K562 (cell line): ENCODE results near the gene FNDC4. TPM values are rescaled to one million over a fixed set of nuclear protein-coding genes. Genes with fewer than 3 reads are reported as not detected.
A peak's percentile ranks its signal among the peaks of the same experiment; 100 is the strongest.

Experiments
- ATAC-seq: fragments of 200-7000 bp; cut with Tn5 transposase; 3 replicates; pipeline ENCODE4 v1.9.1; 2020; ENCODE audit warnings: moderate library complexity
- BruUV-seq: library from RNA; stranded (reverse); fragments of 400-500 nt; replicated peaks from 2 replicates; lab custom pipeline; 2021; lab: Mats Ljungman, UMichigan
- CTCF ChIA-PET: fragments of 300-600 bp; formaldehyde crosslinking; extraction: SDS; loops from one replicate; lab custom pipeline; 2021; ENCODE audit warnings: low intra/inter-chr PET ratio; lab: Yijun Ruan, JAX
- POLR2A ChIA-PET: fragments of 300-600, 350-650 bp; sonication (Branson Sonifier 250); formaldehyde crosslinking; extraction: SDS; loops from one replicate; lab custom pipeline; 2021; ENCODE audit warnings: antibody characterized with exemption, inconsistent platforms; lab: Yijun Ruan, JAX
- DNase-seq, 4 experiments: peaks; one replicate each; pipeline versions ENCODE4 v3.0.0 to v3.0.0-alpha.2; 2011 to 2018; ENCODE audit warnings: low spot score in 3 of 4, mixed read lengths in 3 of 4; ENCODE audit errors: extremely low read depth in 1 of 4
- FAIRE-seq: peaks from 2 replicates; lab custom pipeline; 2011; peaks lifted over from hg19 to GRCh38; lab: Jason Lieb, UNC
- H2AFZ ChIP-seq: 2 replicates; pipeline ENCODE4 v1.6.0; 2011; ENCODE audit warnings: low read depth, low read length, control low read depth, inconsistent platforms
- H3K27ac ChIP-seq: fragments of 200-600 bp; 3 replicates; pipeline ENCODE4 v1.8.0; 2011; ENCODE audit warnings: low read depth, mild to moderate bottlenecking, control low read depth, inconsistent platforms, low read length, moderate library complexity, mixed read lengths; ENCODE audit errors: extremely low read depth
- H3K27me3 ChIP-seq, 2 experiments: fragments of 300-600 bp in 1 of 2; 2 replicates in 1 of 2; 3 replicates in 1 of 2; pipeline versions ENCODE4 v1.6.0 to v1.8.0; 2011; ENCODE audit warnings: inconsistent platforms in 2 of 2, low read length in 2 of 2, mild to moderate bottlenecking in 1 of 2, mixed read lengths in 1 of 2, moderate library complexity in 1 of 2; ENCODE audit not compliant: control insufficient read depth in 2 of 2, insufficient read depth in 2 of 2
- H3K36me3 ChIP-seq: fragments of 300-600 bp; 3 replicates; pipeline ENCODE4 v1.8.0; 2011; ENCODE audit warnings: mild to moderate bottlenecking, low read length, inconsistent platforms; ENCODE audit not compliant: control insufficient read depth, insufficient read depth
- H3K4me1 ChIP-seq, 2 experiments: fragments of 200-600 bp in 1 of 2; replicated peaks in 1 of 2; 2 replicates in 1 of 2; 3 replicates in 1 of 2; pipeline versions ENCODE4 v1.5.1 to v1.8.0; 2011; ENCODE audit warnings: inconsistent platforms in 2 of 2, low read length in 2 of 2, mild to moderate bottlenecking in 1 of 2, mixed read lengths in 1 of 2, moderate library complexity in 1 of 2; ENCODE audit not compliant: control insufficient read depth in 2 of 2, insufficient read depth in 2 of 2
- H3K4me2 ChIP-seq: 2 replicates; pipeline ENCODE4 v1.6.1; 2011; ENCODE audit warnings: low read length, control low read depth, inconsistent platforms, mixed read lengths; ENCODE audit not compliant: insufficient read depth
- H3K4me3 ChIP-seq: fragments of 200-600 bp; sonication (generic), shearing (Covaris generic); 2 replicates; pipeline ENCODE4 v1.5.1; 2016; ENCODE audit warnings: control low read depth, inconsistent platforms
- H3K79me2 ChIP-seq: fragments of 200-600 bp; 3 replicates; pipeline ENCODE4 v1.8.0; 2011; ENCODE audit warnings: low read length, inconsistent platforms; ENCODE audit not compliant: control insufficient read depth, insufficient read depth
- H3K9ac ChIP-seq, 2 experiments: 2 replicates each; pipeline versions ENCODE4 v1.6.0 to v1.6.1; 2011; ENCODE audit warnings: low read depth in 2 of 2, low read length in 2 of 2, control low read depth in 1 of 2, inconsistent platforms in 1 of 2, mild to moderate bottlenecking in 1 of 2, mixed read lengths in 1 of 2; ENCODE audit not compliant: insufficient read depth in 1 of 2
- H3K9me1 ChIP-seq: one replicate; pipeline ENCODE4 v1.6.0; 2011; ENCODE audit warnings: inconsistent platforms, mild to moderate bottlenecking, low read length, moderate library complexity; ENCODE audit not compliant: control insufficient read depth, insufficient read depth
- H3K9me3 ChIP-seq: replicated peaks from 2 replicates; pipeline ENCODE4 v1.5.1; 2011; ENCODE audit warnings: low read depth, low read length, inconsistent platforms; ENCODE audit not compliant: control insufficient read depth, insufficient read depth
- H4K20me1 ChIP-seq: replicated peaks from 2 replicates; pipeline ENCODE4 v1.6.1; 2011; ENCODE audit warnings: low read length, inconsistent platforms, mixed read lengths; ENCODE audit not compliant: control insufficient read depth, insufficient read depth
- AFF4 ChIP-seq: sonication (generic); formaldehyde crosslinking; IDR thresholded peaks from 2 replicates; pipeline ENCODE4 v1.8.0; 2023; ENCODE audit warnings: mild to moderate bottlenecking, missing genetic modification reagents
- ARID1B ChIP-seq: fragments of 450-650 bp; IDR thresholded peaks from 2 replicates; pipeline ENCODE4 v1.6.1; 2016; ENCODE audit warnings: antibody characterized with exemption, mild to moderate bottlenecking, inconsistent platforms
- CBFA2T3 ChIP-seq: fragments of 450-650 bp; IDR thresholded peaks from 2 replicates; pipeline ENCODE4 v1.6.1; 2017
- EWSR1 ChIP-seq: fragments of 450-650 bp; IDR thresholded peaks from 2 replicates; pipeline ENCODE4 v1.6.1; 2018; ENCODE audit warnings: borderline replicate concordance, mild to moderate bottlenecking, low read depth, moderate library complexity; ENCODE audit not compliant: partially characterized antibody
- GATAD2A ChIP-seq: fragments of 450-650 bp; IDR thresholded peaks from 2 replicates; pipeline ENCODE4 v1.6.1; 2017
- JUND ChIP-seq, 2 experiments: IDR thresholded peaks; 2 replicates in 1 of 2; 3 replicates in 1 of 2; pipeline ENCODE4 v1.6.1; 2011; ENCODE audit warnings: borderline replicate concordance in 2 of 2, low read depth in 2 of 2, low read length in 2 of 2, improper control_type of control experiment in 1 of 2, missing biosample characterization in 1 of 2, missing genetic modification characterization in 1 of 2, missing genetic modification reagents in 1 of 2
- PHF21A ChIP-seq: fragments of 450-650 bp; IDR thresholded peaks from 2 replicates; pipeline ENCODE4 v1.6.1; 2017; ENCODE audit warnings: low read depth, borderline replicate concordance
- PRPF4 ChIP-seq: fragments of 200-400 bp; formaldehyde crosslinking; IDR thresholded peaks from one replicate; pipeline ENCODE4 v1.6.1; 2017; ENCODE audit warnings: low read length, low read depth, mild to moderate bottlenecking; ENCODE audit not compliant: insufficient read depth, poor library complexity, severe bottlenecking
- RFX5 ChIP-seq: IDR thresholded peaks from 2 replicates; pipeline ENCODE4 v1.6.1; 2011; ENCODE audit warnings: low read depth, mild to moderate bottlenecking, improper control_type of control experiment, low read length
- SMARCA4 ChIP-seq: fragments of 450-650 bp; IDR thresholded peaks from 2 replicates; pipeline ENCODE4 v1.6.1; 2016
- SOX6 ChIP-seq: fragments of 450-650 bp; IDR thresholded peaks from 2 replicates; pipeline ENCODE4 v1.6.1; 2014; ENCODE audit warnings: mild to moderate bottlenecking
- THAP12 ChIP-seq: fragments of 250-450 bp; sonication (Bioruptor Pico); IDR thresholded peaks from 2 replicates; pipeline ENCODE4 v1.9.0; 2021; ENCODE audit warnings: mild to moderate bottlenecking, inconsistent platforms
- ZBTB8A ChIP-seq: fragments of 450-650 bp; IDR thresholded peaks from 2 replicates; pipeline ENCODE4 v1.6.1; 2018; ENCODE audit warnings: mild to moderate bottlenecking, moderate library complexity; ENCODE audit not compliant: partially characterized antibody
- ZNF76 ChIP-seq: fragments of 250-450 bp; sonication (Bioruptor Pico); IDR thresholded peaks from 2 replicates; pipeline ENCODE4 v1.4.0; 2020; ENCODE audit warnings: mild to moderate bottlenecking, moderate library complexity, borderline replicate concordance
- WGBS: fragments of 100-300 bp; shearing (Covaris generic); methylation state at CpG from one replicate; pipeline ENCODE4 v1.1.6; 2016; ENCODE audit warnings: low coverage, mixed read lengths; ENCODE audit not compliant: insufficient coverage; ENCODE audit errors: missing lambda C conversion rate; 5-methylcytosine and 5-hydroxymethylcytosine counted together
- in situ Hi-C: fragments of 300-500 bp; cut with MboI; formaldehyde crosslinking; loops from 4 replicates; pipeline ENCODE4 v1.15.0; 2018; ENCODE audit warnings: inconsistent platforms, mixed read lengths
- intact Hi-C: fragments of 100-400 bp; cut with micrococcal nuclease; formaldehyde crosslinking; loops from 2 replicates; pipeline ENCODE4 v1.14.2; 2022
- polyA plus RNA-seq, 8 experiments: library from polyadenylated mRNA; depleted of rRNA in 4 of 8; stranded (reverse) in 5 of 8; unstranded in 3 of 8; fragments of >200 nt; fragmentation: Nextera tagmentation in 2 of 8; fragmentation: Illumina TruSeq in 1 of 8; extraction: Ambion mirVana in 2 of 8; extraction: Trizol in 1 of 8; gene quantifications; 2 replicates each; pipeline versions ENCODE4 v1.2.1 to v1.2.3, GENCODE V29; 2011 to 2014; ENCODE audit warnings: inconsistent platforms in 1 of 8, missing spikeins in 1 of 8
- total RNA-seq, 7 experiments: library from RNA; depleted of rRNA in 6 of 7; stranded (reverse); fragments of >200 nt in 6 of 7; fragmentation: Illumina TruSeq in 2 of 7; extraction: Trizol in 2 of 7; gene quantifications; 2 replicates each; pipeline versions ENCODE4 v1.2.1 to v1.2.3, GENCODE V29; 2011 to 2021; ENCODE audit warnings: low replicate concordance in 1 of 7

Gene FNDC4
- total and polyA plus RNA-seq, 9 of the 15 experiments (the other 6 are each of a cell fraction or from before 2014, with no cell fraction given) = 0.28 to 4.9 (median 2.3) TPM

GRCh38 chr2:27461118-27461517 lies 33.9 kb downstream of the FNDC4 start:
- Histone ChIP-seq H2AFZ (no peak overlapping the region), H3K27me3 (no peaks in the 10 kb centered on the region), H3K4me2 (peak overlapping the region; percentile 23; the same call in 1 of the 2 replicates), H3K4me1 (peaks cover 6 to 8% of the 10 kb centered on the region in 2 experiments; a peak in 4 of 5 replicates), H3K9me3 (no peaks in the 10 kb centered on the region), H3K9me1 (no peaks in the 10 kb centered on the region), H3K4me3 (no peak overlapping the region), H3K9ac (peak overlapping the region in 1 of 2 experiments; percentile 82; a peak in 2 of 4 replicates), H4K20me1 (no peaks in the 10 kb centered on the region), H3K79me2 (no peaks in the 10 kb centered on the region), H3K36me3 (peaks cover 15% of the 10 kb centered on the region; the same call in 2 of the 3 replicates), H3K27ac (no peak overlapping the region)
- ChIA-PET CTCF (no interaction called here), POLR2A (interaction anchor here (0.7 kb wide), 2 partner anchors 14 to 222 kb away, joined by 3 read pairs; no protein-coding TSS in a partner anchor)
- in situ Hi-C loops (no loop called here), intact Hi-C loops (no loop called here)
- 15% methylated on average over 8 of the region's 8 CpGs for WGBS
- peak; percentile 81 for FAIRE-seq
- peak; percentile 88 for ATAC-seq
- peak in 3 of 4 experiments; percentile 30 to 78 (median 51) for DNase-seq
- no TSS peak for BruUV-seq
- TF ChIP-seq EWSR1 (no peak), GATAD2A (no peak), CBFA2T3 (peak; percentile 73), ARID1B (peak; percentile 70), PHF21A (no peak), SOX6 (no peak), ZNF76 (CRISPR knock-in tag) (no peak), THAP12 (CRISPR knock-in tag) (no peak), PRPF4 (no peak), JUND (IDR thresholded peaks at IDR 0.05; ENCODE audit: borderline replicate concordance, low read depth, low read length) (no peak), JUND (tag; IDR thresholded peaks at IDR 0.05; ENCODE audit: borderline replicate concordance, low read depth, low read length) (no peak), SMARCA4 (peak; percentile 32; the same call in 1 of the 2 replicates), RFX5 (no peak), AFF4 (no peak), ZBTB8A (no peak)
